ENCODE data around the gene C2orf66. TPM values are rescaled to one million over a fixed set of nuclear protein-coding genes. Genes with fewer than 3 reads are reported as not detected.

The C2orf66 gene
- total and polyA plus RNA-seq, 2 of the 13 experiments (the other 11 are each of a cell fraction or from before 2014, with no cell fraction given), result 0.05 TPM; not detected in 1

GRCh38 chr2:196783431-196784094 is 25.6 kb downstream of the C2orf66 start (continued):
- TF ChIP-seq FOXM1 (CRISPR knock-in tag; IDR thresholded peaks at IDR 0.05) (no peak), RFXANK (CRISPR knock-in tag; IDR thresholded peaks at IDR 0.05) (no peak), GFI1 (CRISPR knock-in tag; IDR thresholded peaks at IDR 0.05; ENCODE audit: borderline replicate concordance) (no peak), ZNF562 (CRISPR knock-in tag; IDR thresholded peaks at IDR 0.05; ENCODE audit: borderline replicate concordance) (no peak), PCBP2 (optimal IDR thresholded peaks at IDR 0.05; ENCODE audit: low read depth, low read length, poor library complexity, severe bottlenecking) (no peak)

GRCh38 chr2:196767101-196767500 is 42.1 kb downstream of the C2orf66 start:
- ChIA-PET CTCF (ENCODE audit: low intra/inter-chr PET ratio, low total read pairs) (no interaction called here), POLR2A (no interaction called here)
- Histone ChIP-seq H3K4me1 (ENCODE audit: insufficient read depth, low read length) (no peaks in the 10 kb centered on the region), H4K20me1 (ENCODE audit: insufficient read depth, low read length) (no peaks in the 10 kb centered on the region), H3K27ac (ENCODE audit: extremely low read length, insufficient read depth, low read length) (no peak overlapping the region), H3K4me3 (replicated peaks in 1 of 3; ENCODE audit: insufficient read depth in 1 of 3, low read depth in 2 of 3, low read length in 3 of 3) (no peak overlapping the region), H3K27me3 (ENCODE audit: control insufficient read depth in 1 of 2, insufficient read depth in 2 of 2, low read length in 2 of 2) (no peaks in the 10 kb centered on the region), H2AFZ (ENCODE audit: low read length) (no peak overlapping the region), H3K36me3 (replicated peaks in 1 of 2; ENCODE audit: control insufficient read depth in 1 of 2, insufficient read depth in 2 of 2, low read length in 2 of 2) (peaks cover 12 to 50% of the 10 kb centered on the region in 2 experiments), H3K4me2 (ENCODE audit: low read depth, low read length) (no peak overlapping the region), H3K9ac (ENCODE audit: insufficient read depth, low read depth, low read length) (no peak overlapping the region), H3K79me2 (ENCODE audit: insufficient read depth, low read length) (no peaks in the 10 kb centered on the region), H3K9me3 (ENCODE audit: low read length) (no peaks in the 10 kb centered on the region)
- in situ Hi-C loops (cut with HindIII; ENCODE audit: extremely low pct_ligation_motif_present, low pct_unique_long_range_greater_than_20kb) (loop anchor here (25.0 kb wide), 1 partner anchor 620 kb away; no protein-coding TSS in a partner anchor), intact Hi-C loops (cut with micrococcal nuclease; ENCODE audit: unreplicated experiment) (no loop called here)
- 98% methylated on average over 1 of the region's 1 CpG for WGBS (ENCODE audit: low lambda C conversion rate)
- DNase-seq (ENCODE audit: low spot score), result no peak
- no peak for ATAC-seq
- no peak for FAIRE-seq
- BruUV-seq (replicated peaks), result no TSS peak
- TF ChIP-seq RXRA (CRISPR knock-in tag; IDR thresholded peaks at IDR 0.05) (no peak), DPF2 (CRISPR knock-in tag; IDR thresholded peaks at IDR 0.05; ENCODE audit: borderline replicate concordance, low read depth) (no peak)

DNA sequence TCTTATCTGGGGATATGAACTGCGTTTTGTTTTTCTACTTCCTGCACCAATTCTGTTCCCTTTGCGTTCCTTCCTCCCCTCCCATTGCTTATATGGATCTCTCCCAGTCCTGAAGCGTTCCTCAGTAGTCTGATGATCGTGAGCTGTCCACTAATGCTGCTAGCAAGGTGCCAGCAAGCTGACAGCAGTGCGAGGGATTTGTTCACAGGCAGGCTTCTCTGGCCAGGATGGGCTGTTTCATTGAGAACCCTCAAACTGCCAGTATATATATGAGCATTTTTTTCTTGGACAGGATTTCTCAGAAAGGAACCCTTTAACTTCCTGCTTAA is 49.8 kb downstream of the C2orf66 start:
- ChIA-PET CTCF (ENCODE audit: low intra/inter-chr PET ratio, low total read pairs) (no interaction called here), POLR2A (no interaction called here)
- Histone ChIP-seq H3K9me3 (ENCODE audit: low read length) (no peaks in the 10 kb centered on the region), H3K27me3 (ENCODE audit: control insufficient read depth in 1 of 2, insufficient read depth in 2 of 2, low read length in 2 of 2) (no peaks in the 10 kb centered on the region), H3K4me1 (ENCODE audit: insufficient read depth, low read length) (no peaks in the 10 kb centered on the region), H3K4me3 (replicated peaks in 1 of 3; ENCODE audit: insufficient read depth in 1 of 3, low read depth in 2 of 3, low read length in 3 of 3) (no peak overlapping the region), H3K27ac (ENCODE audit: extremely low read length, insufficient read depth, low read length) (no peak overlapping the region), H4K20me1 (ENCODE audit: insufficient read depth, low read length) (no peaks in the 10 kb centered on the region), H3K9ac (ENCODE audit: insufficient read depth, low read depth, low read length) (no peak overlapping the region), H2AFZ (ENCODE audit: low read length) (no peak overlapping the region), H3K4me2 (ENCODE audit: low read depth, low read length) (no peak overlapping the region), H3K36me3 (replicated peaks in 1 of 2; ENCODE audit: control insufficient read depth in 1 of 2, insufficient read depth in 2 of 2, low read length in 2 of 2) (peaks cover 0 to 8% of the 10 kb centered on the region in 2 experiments; a peak in 2 of 5 replicates), H3K79me2 (ENCODE audit: insufficient read depth, low read length) (no peaks in the 10 kb centered on the region)
- intact Hi-C loops (cut with micrococcal nuclease; ENCODE audit: unreplicated experiment), result loop anchor here (5.0 kb wide), 1 partner anchor 327 kb away; no protein-coding TSS in a partner anchor
- WGBS (ENCODE audit: low lambda C conversion rate), result 81% methylated on average over 5 of the region's 5 CpGs
- no peak for TF ChIP-seq PITX1 (CRISPR knock-in tag; IDR thresholded peaks at IDR 0.05)
- no peak for TF ChIP-seq ZNF460 (CRISPR knock-in tag; IDR thresholded peaks at IDR 0.05; ENCODE audit: borderline replicate concordance)
- TF ChIP-seq, protein P1, sequence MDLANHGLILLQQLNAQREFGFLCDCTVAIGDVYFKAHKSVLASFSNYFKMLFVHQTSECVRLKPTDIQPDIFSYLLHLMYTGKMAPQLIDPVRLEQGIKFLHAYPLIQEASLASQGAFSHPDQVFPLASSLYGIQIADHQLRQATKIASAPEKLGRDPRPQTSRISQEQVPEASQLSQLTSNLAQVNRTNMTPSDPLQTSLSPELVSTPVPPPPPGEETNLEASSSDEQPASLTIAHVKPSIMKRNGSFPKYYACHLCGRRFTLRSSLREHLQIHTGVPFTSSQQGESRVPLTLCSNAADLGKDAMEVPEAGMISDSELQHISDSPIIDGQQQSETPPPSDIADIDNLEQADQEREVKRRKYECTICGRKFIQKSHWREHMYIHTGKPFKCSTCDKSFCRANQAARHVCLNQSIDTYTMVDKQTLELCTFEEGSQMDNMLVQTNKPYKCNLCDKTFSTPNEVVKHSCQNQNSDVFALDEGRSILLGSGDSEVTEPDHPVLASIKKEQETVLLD (CRISPR knock-in tag; IDR thresholded peaks at IDR 0.05; ENCODE audit: low read depth), result no peak
- no peak for TF ChIP-seq ATF6 (CRISPR knock-in tag; conservative IDR thresholded peaks at IDR 0.05)
- FAIRE-seq (no peak), ATAC-seq (peak; percentile 24; the same call in 1 of the 3 replicates), DNase-seq (ENCODE audit: low spot score) (no peak)
- BruUV-seq (replicated peaks), result no TSS peak
- in situ Hi-C loops (cut with HindIII; ENCODE audit: extremely low pct_ligation_motif_present, low pct_unique_long_range_greater_than_20kb), result loop anchor here (25.0 kb wide), 1 partner anchor 628 kb away; no protein-coding TSS in a partner anchor

Measured in HepG2 (cell line).